ENCODE data around the gene ABAT. TPM values are rescaled to one million over a fixed set of nuclear protein-coding genes. Genes with fewer than 3 reads are reported as not detected.

The ABAT gene
- total RNA-seq, 1 experiment from 2014 or later, result 4.7 TPM

- ChIA-PET RAD21 (ENCODE audit: low non-redundant PET in 1 of 2, low total read pairs in 2 of 2, uncharacterized antibody in 2 of 2, unreplicated experiment in 2 of 2) (no interaction called here), POLR2A (interaction anchor here (0.9 kb wide), 1 partner anchor 8 kb away, joined by 3 read pairs; no protein-coding TSS in a partner anchor), CTCF (no interaction called here)
- peaks cover 7 to 17% of the 10 kb centered on the region in 2 experiments for H3K4me1 ChIP-seq (ENCODE audit: control insufficient read depth in 1 of 2, insufficient read depth in 2 of 2, low read length in 2 of 2)
- no peak overlapping the region for H3K9ac ChIP-seq (ENCODE audit: low read length)
- no peak overlapping the region for H3K4me2 ChIP-seq (ENCODE audit: low read length)
- no peak overlapping the region for H3K27ac ChIP-seq (ENCODE audit: low read depth, low read length)
- H3K9me3 ChIP-seq (ENCODE audit: control insufficient read depth in 1 of 2, insufficient read depth in 1 of 2, low read depth in 1 of 2, low read length in 2 of 2), result no peaks in the 10 kb centered on the region
- H4K20me1 ChIP-seq (ENCODE audit: insufficient read depth), result peaks cover 9% of the 10 kb centered on the region; the same call in 1 of the 2 replicates
- ATAC-seq (no peak), DNase-seq (ENCODE audit: low read depth, low spot score) (no peak)
- intact Hi-C loops (cut with micrococcal nuclease), result no loop called here
- no TSS peak for BruUV-seq (replicated peaks)
- no peaks in the 10 kb centered on the region for H3K9me2 ChIP-seq (ENCODE audit: insufficient read depth)
- H3K27me3 ChIP-seq (ENCODE audit: insufficient read depth, low read length), result no peaks in the 10 kb centered on the region
- no peak for TF ChIP-seq REST (IDR thresholded peaks at IDR 0.05; ENCODE audit: low read depth)
- no peak for TF ChIP-seq SP1 (IDR thresholded peaks at IDR 0.05; ENCODE audit: low read depth)
- no peak for TF ChIP-seq MAX (IDR thresholded peaks at IDR 0.05)
- no peak for TF ChIP-seq CEBPB (IDR thresholded peaks at IDR 0.05; ENCODE audit: low read depth)
- TF ChIP-seq CTCF (IDR thresholded peaks at IDR 0.05 in 2 of 3, conservative IDR thresholded peaks at IDR 0.05 in 1 of 3; ENCODE audit: borderline replicate concordance in 1 of 3, insufficient read depth in 1 of 3, low read depth in 2 of 3, low read length in 2 of 3), result no peak
- TF ChIP-seq ZBTB33 (IDR thresholded peaks at IDR 0.05; ENCODE audit: extremely low read depth, insufficient replicate concordance, low read length), result no peak
- no peak for TF ChIP-seq ZNF274 (IDR thresholded peaks at IDR 0.05; ENCODE audit: low read depth, low read length)
- TF ChIP-seq ZFX (IDR thresholded peaks at IDR 0.05), result no peak
- no peak for TF ChIP-seq SIN3A (IDR thresholded peaks at IDR 0.05; ENCODE audit: low read depth)
- no peak for TF ChIP-seq YY1 (IDR thresholded peaks at IDR 0.05; ENCODE audit: extremely low read depth, insufficient replicate concordance, low read depth, low read length)
- TF ChIP-seq ELF1 (IDR thresholded peaks at IDR 0.05; ENCODE audit: borderline replicate concordance, low read depth), result no peak
- TF ChIP-seq SRF (IDR thresholded peaks at IDR 0.05; ENCODE audit: low read depth), result no peak
- TF ChIP-seq POLR2AphosphoS5 (IDR thresholded peaks at IDR 0.05; ENCODE audit: low read depth, low read length), result no peak
- TF ChIP-seq TCF7L2 (IDR thresholded peaks at IDR 0.05; ENCODE audit: borderline replicate concordance, extremely low read depth, insufficient read depth, insufficient read length), result no peak
- TF ChIP-seq CBX3 (IDR thresholded peaks at IDR 0.05; ENCODE audit: low read depth), result no peak
- no peak for TF ChIP-seq EGR1 (IDR thresholded peaks at IDR 0.05; ENCODE audit: low read depth)
- TF ChIP-seq RAD21 (IDR thresholded peaks at IDR 0.05; ENCODE audit: low read depth), result no peak
- TF ChIP-seq FOSL1 (IDR thresholded peaks at IDR 0.05; ENCODE audit: low read depth), result no peak
- no peak for TF ChIP-seq ATF3 (IDR thresholded peaks at IDR 0.05)
- TF ChIP-seq EZH2 (IDR thresholded peaks at IDR 0.05), result no peak
- H2AFZ ChIP-seq (ENCODE audit: low read depth, low read length, poor library complexity, severe bottlenecking), result no peak overlapping the region
- no peak overlapping the region for H3K4me3 ChIP-seq (replicated peaks in 1 of 2; ENCODE audit: low read depth in 1 of 2, low read length in 2 of 2)
- H3K79me2 ChIP-seq (ENCODE audit: insufficient read depth, low read length), result peaks cover 100% of the 10 kb centered on the region
- peaks cover 43 to 44% of the 10 kb centered on the region in 2 experiments for H3K36me3 ChIP-seq (ENCODE audit: control insufficient read depth in 1 of 2, insufficient read depth in 2 of 2, low read length in 2 of 2)
Measured at GRCh38 chr16:8801701-8802100, 127.3 kb downstream of the ABAT start.
